Endothelial cell of umbilical vein (primary cell): Measurements from ENCODE around the gene FAM227B. TPM values are rescaled to one million over a fixed set of nuclear protein-coding genes. Genes with fewer than 3 reads are reported as not detected.

Experiments used
- BruUV-seq: library from RNA; stranded (reverse); fragments of 400-500 nt; replicated peaks from 2 replicates; lab custom pipeline; 2021; lab: Mats Ljungman, UMichigan
- CTCF ChIA-PET: fragments of 300-600, 350-600 bp; sonication (Branson Sonifier 250); formaldehyde crosslinking; loops from one replicate; lab custom pipeline; 2021; ENCODE audit warnings: antibody characterized with exemption, inconsistent platforms; lab: Charles Lee
- POLR2A ChIA-PET: fragments of 300-600, 350-600 bp; sonication (Branson Sonifier 250); formaldehyde crosslinking; loops from one replicate; lab custom pipeline; 2021; ENCODE audit warnings: antibody characterized with exemption, inconsistent platforms; lab: Charles Lee
- DNase-seq: peaks from one replicate; pipeline ENCODE4 v3.0.0-alpha.2; 2011; ENCODE audit warnings: low read depth, low spot score
- FAIRE-seq: peaks from 2 replicates; lab custom pipeline; 2011; peaks lifted over from hg19 to GRCh38; lab: Jason Lieb, UNC
- H2AFZ ChIP-seq: 2 replicates; pipeline ENCODE4 v1.6.0; 2012; ENCODE audit warnings: low read depth, low read length, control low read depth, inconsistent platforms
- H3K27ac ChIP-seq: 2 replicates; pipeline ENCODE4 v1.5.1; 2011; ENCODE audit warnings: low read depth, mild to moderate bottlenecking, control low read depth, low read length, moderate library complexity; ENCODE audit not compliant: insufficient read depth
- H3K27me3 ChIP-seq, 2 experiments: 2 replicates each; pipeline versions ENCODE4 v1.6.0 to v1.6.1; 2011; ENCODE audit warnings: low read length in 2 of 2, mixed read lengths in 1 of 2; ENCODE audit not compliant: control insufficient read depth in 2 of 2, insufficient read depth in 2 of 2
- H3K36me3 ChIP-seq, 2 experiments: 2 replicates in 1 of 2; 3 replicates in 1 of 2; pipeline ENCODE4 v1.5.1; 2011; ENCODE audit warnings: low read length in 2 of 2, mild to moderate bottlenecking in 1 of 2, moderate library complexity in 1 of 2; ENCODE audit not compliant: control insufficient read depth in 2 of 2, insufficient read depth in 2 of 2; ENCODE audit errors: extremely low read depth in 1 of 2
- H3K4me1 ChIP-seq: 3 replicates; pipeline ENCODE4 v1.5.1; 2011; ENCODE audit warnings: mild to moderate bottlenecking, low read length; ENCODE audit not compliant: control insufficient read depth, insufficient read depth; ENCODE audit errors: extremely low read depth
- H3K4me2 ChIP-seq: 2 replicates; pipeline ENCODE4 v1.6.1; 2011; ENCODE audit warnings: low read length, control low read depth, mixed read lengths; ENCODE audit not compliant: insufficient read depth
- H3K4me3 ChIP-seq, 3 experiments: fragments of 200-600 bp in 1 of 3; sonication (generic), shearing (Covaris generic) in 1 of 3; replicated peaks in 1 of 3; 2 replicates each; pipeline ENCODE4 v1.5.1; 2011 to 2016; ENCODE audit warnings: control low read depth in 3 of 3, low read length in 3 of 3, mild to moderate bottlenecking in 2 of 3, inconsistent platforms in 1 of 3, low read depth in 1 of 3, moderate library complexity in 1 of 3; ENCODE audit not compliant: insufficient read depth in 1 of 3
- H3K79me2 ChIP-seq: 2 replicates; pipeline ENCODE4 v1.6.0; 2012; ENCODE audit warnings: low read length, inconsistent platforms; ENCODE audit not compliant: control insufficient read depth, insufficient read depth
- H3K9ac ChIP-seq: replicated peaks from 2 replicates; pipeline ENCODE3; 2011; ENCODE audit warnings: low read length, control low read depth; ENCODE audit not compliant: insufficient read depth; ENCODE audit errors: extremely low read depth
- H3K9me1 ChIP-seq: replicated peaks from 3 replicates; pipeline ENCODE4 v1.6.0; 2011; ENCODE audit warnings: mild to moderate bottlenecking, low read length; ENCODE audit not compliant: control insufficient read depth, insufficient read depth; ENCODE audit errors: extremely low read depth
- H3K9me3 ChIP-seq: replicated peaks from 2 replicates; pipeline ENCODE4 v1.5.1; 2012; ENCODE audit warnings: low read length, inconsistent platforms; ENCODE audit not compliant: control insufficient read depth, insufficient read depth
- H4K20me1 ChIP-seq: replicated peaks from 2 replicates; pipeline ENCODE3; 2011; ENCODE audit warnings: mild to moderate bottlenecking, low read length; ENCODE audit not compliant: control insufficient read depth, insufficient read depth; ENCODE audit errors: extremely low read depth
- CTCF ChIP-seq, 2 donors: IDR thresholded peaks; 1 replicate in 1 of 2; 2 replicates in 1 of 2; pipeline ENCODE4 v1.5.1; 2011; ENCODE audit warnings: low read length in 2 of 2, mild to moderate bottlenecking in 2 of 2, moderate library complexity in 2 of 2, control low read depth in 1 of 2, inconsistent platforms in 1 of 2, low read depth in 1 of 2; ENCODE audit not compliant: insufficient read depth in 1 of 2; ENCODE audit errors: extremely low read depth in 1 of 2
- EZH2 ChIP-seq: IDR thresholded peaks from 2 replicates; pipeline ENCODE4 v1.6.1; 2012; ENCODE audit warnings: borderline replicate concordance, low read depth, mild to moderate bottlenecking, moderate library complexity, low read length, inconsistent platforms; ENCODE audit not compliant: severe bottlenecking
- FOS ChIP-seq: IDR thresholded peaks from 2 replicates; pipeline ENCODE4 v1.6.1; 2011; ENCODE audit warnings: mild to moderate bottlenecking, low read length, moderate library complexity, borderline replicate concordance; ENCODE audit not compliant: insufficient read depth
- GATA2 ChIP-seq: IDR thresholded peaks from 2 replicates; pipeline ENCODE4 v1.7.0; 2011; ENCODE audit warnings: low read depth, mild to moderate bottlenecking, moderate library complexity, mixed read lengths, low read length; ENCODE audit not compliant: insufficient read length, insufficient read depth
- JUN ChIP-seq: IDR thresholded peaks from 2 replicates; pipeline ENCODE4 v1.6.1; 2011; ENCODE audit warnings: borderline replicate concordance, low read depth; ENCODE audit not compliant: insufficient read length, insufficient read depth
- MAX ChIP-seq: IDR thresholded peaks from 2 replicates; pipeline ENCODE4 v1.6.1; 2011; ENCODE audit not compliant: insufficient read depth, insufficient read length
- MYC ChIP-seq: IDR thresholded peaks from one replicate; pipeline ENCODE4 v1.6.1; 2011; ENCODE audit warnings: mild to moderate bottlenecking, low read depth, low read length
- POLR2A ChIP-seq: IDR thresholded peaks from 2 replicates; pipeline ENCODE4 v1.6.1; 2012; ENCODE audit warnings: low read depth, mild to moderate bottlenecking, control low read depth, low read length
- POLR2AphosphoS5 ChIP-seq: IDR thresholded peaks from 2 replicates; pipeline ENCODE4 v1.6.1; 2012; ENCODE audit warnings: low read depth, mild to moderate bottlenecking, control low read depth, low read length, moderate library complexity; ENCODE audit not compliant: insufficient read depth
- dilution Hi-C: fragments of 300-500 bp; cut with MboI; formaldehyde crosslinking; loops from one replicate; pipeline ENCODE4 v1.15.0; 2019; ENCODE audit warnings: low sequenced_read_pairs; ENCODE audit not compliant: extremely low pct_ligation_motif_present
- intact Hi-C: fragments of 100-400 bp; cut with micrococcal nuclease; formaldehyde crosslinking; loops from one replicate; pipeline ENCODE4 v1.10.0; 2022
- polyA plus RNA-seq, 4 experiments: library from polyadenylated mRNA; depleted of rRNA in 3 of 4; stranded (reverse) in 3 of 4; unstranded in 1 of 4; fragments of >200 nt; gene quantifications; 2 replicates each; pipeline versions ENCODE4 v1.2.1 to v1.2.3, GENCODE V29; 2011 to 2012; ENCODE audit warnings: missing spikeins in 1 of 4
- total RNA-seq: library from RNA; stranded (reverse); gene quantifications from 2 replicates; pipeline ENCODE4 v1.2.3, GENCODE V29; 2021

FAM227B gene
- total and polyA plus RNA-seq, 2 donors (not counting 3 experiments of a cell fraction or from before 2014, with no cell fraction given) = 1.5 to 1.8 TPM

- no peaks in the 10 kb centered on the region for H3K9me1 ChIP-seq
- H3K4me2 ChIP-seq = no peak overlapping the region
- no peaks in the 10 kb centered on the region for H3K4me1 ChIP-seq
- dilution Hi-C loops = no loop called here
- no peaks in the 10 kb centered on the region for H3K9me3 ChIP-seq
- intact Hi-C loops = no loop called here
- ChIA-PET POLR2A (no interaction called here), CTCF (no interaction called here)
- TF ChIP-seq POLR2AphosphoS5 = no peak
- TF ChIP-seq MAX = no peak
- no peak for TF ChIP-seq JUN
- no peak for TF ChIP-seq POLR2A
- TF ChIP-seq MYC = no peak
- TF ChIP-seq EZH2 = no peak
- TF ChIP-seq CTCF (IDR thresholded peaks at IDR 0.05; ENCODE audit: extremely low read depth in 1 of 2, insufficient read depth in 1 of 2, low read depth in 1 of 2, low read length in 2 of 2) = no peak
- TF ChIP-seq FOS = no peak
- no peak for TF ChIP-seq GATA2
- H3K27ac ChIP-seq = no peak overlapping the region
- peaks cover 0 to 12% of the 10 kb centered on the region in 2 experiments for H3K27me3 ChIP-seq
- DNase-seq = no peak
- no peaks in the 10 kb centered on the region for H3K79me2 ChIP-seq
- H4K20me1 ChIP-seq = no peaks in the 10 kb centered on the region
- no peaks in the 10 kb centered on the region for H3K36me3 ChIP-seq
- no TSS peak for BruUV-seq
- H3K4me3 ChIP-seq = no peak overlapping the region
- no peak overlapping the region for H2AFZ ChIP-seq
- H3K9ac ChIP-seq = no peak overlapping the region
- no peak for FAIRE-seq
These were observed 162.5 kb downstream of the FAM227B start for GRCh38 chr15:49458145-49458544.
